ENCODE measurements around the gene ASPN. TPM values are rescaled to one million over a fixed set of nuclear protein-coding genes. Genes with fewer than 3 reads are reported as not detected.

ASPN gene
- total RNA-seq, 4 donors from 2014 or later = 29.5 to 160 (median 73.0) TPM

DNA sequence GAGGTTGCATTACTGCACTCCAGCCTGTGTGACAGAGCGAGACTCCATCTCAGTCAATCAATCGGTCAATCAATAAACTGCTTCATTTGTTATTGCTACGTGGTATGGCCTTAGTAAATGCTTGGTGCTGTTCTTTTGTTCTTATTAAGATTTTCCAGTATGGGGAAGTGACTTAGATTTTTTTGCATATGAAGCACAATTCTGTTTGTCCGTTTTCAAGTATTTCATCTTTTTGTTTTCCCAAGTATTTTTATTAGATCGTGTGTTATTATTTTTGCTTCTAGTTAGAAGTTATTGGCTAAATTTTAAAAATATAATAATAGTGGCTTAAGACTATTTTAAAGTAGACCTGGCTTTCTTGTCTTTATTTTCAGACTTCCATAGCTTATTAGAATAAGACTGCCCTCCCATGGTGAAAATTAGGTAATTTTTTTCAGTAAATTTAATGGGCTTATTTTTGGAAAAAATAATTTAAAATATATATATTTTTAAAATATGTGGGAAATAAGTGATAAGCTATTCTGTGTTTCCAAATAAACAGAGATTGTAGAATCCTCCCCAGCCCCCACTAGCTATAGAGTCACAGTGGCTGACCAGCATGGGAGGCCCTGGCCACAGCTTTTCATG lies 43.3 kb downstream of the ASPN start:
- Histone ChIP-seq H3K4me3 (no peak overlapping the region), H3K27ac (peak overlapping the region in 1 of 2 donors; percentile 29), H3K36me3 (no peaks in the 10 kb centered on the region), H3K9me3 (no peaks in the 10 kb centered on the region), H3K4me1 (no peaks in the 10 kb centered on the region), H3K27me3 (no peaks in the 10 kb centered on the region)
- DNase-seq = no peak
- intact Hi-C loops (cut with DNase I; ENCODE audit: low total_unique reads) = no loop called here
- TF ChIP-seq POLR2A (IDR thresholded peaks at IDR 0.05) = no peak
- TF ChIP-seq, protein P1, sequence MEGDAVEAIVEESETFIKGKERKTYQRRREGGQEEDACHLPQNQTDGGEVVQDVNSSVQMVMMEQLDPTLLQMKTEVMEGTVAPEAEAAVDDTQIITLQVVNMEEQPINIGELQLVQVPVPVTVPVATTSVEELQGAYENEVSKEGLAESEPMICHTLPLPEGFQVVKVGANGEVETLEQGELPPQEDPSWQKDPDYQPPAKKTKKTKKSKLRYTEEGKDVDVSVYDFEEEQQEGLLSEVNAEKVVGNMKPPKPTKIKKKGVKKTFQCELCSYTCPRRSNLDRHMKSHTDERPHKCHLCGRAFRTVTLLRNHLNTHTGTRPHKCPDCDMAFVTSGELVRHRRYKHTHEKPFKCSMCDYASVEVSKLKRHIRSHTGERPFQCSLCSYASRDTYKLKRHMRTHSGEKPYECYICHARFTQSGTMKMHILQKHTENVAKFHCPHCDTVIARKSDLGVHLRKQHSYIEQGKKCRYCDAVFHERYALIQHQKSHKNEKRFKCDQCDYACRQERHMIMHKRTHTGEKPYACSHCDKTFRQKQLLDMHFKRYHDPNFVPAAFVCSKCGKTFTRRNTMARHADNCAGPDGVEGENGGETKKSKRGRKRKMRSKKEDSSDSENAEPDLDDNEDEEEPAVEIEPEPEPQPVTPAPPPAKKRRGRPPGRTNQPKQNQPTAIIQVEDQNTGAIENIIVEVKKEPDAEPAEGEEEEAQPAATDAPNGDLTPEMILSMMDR (IDR thresholded peaks at IDR 0.05) = peak; percentile 24 to 51 (median 40)

DNA sequence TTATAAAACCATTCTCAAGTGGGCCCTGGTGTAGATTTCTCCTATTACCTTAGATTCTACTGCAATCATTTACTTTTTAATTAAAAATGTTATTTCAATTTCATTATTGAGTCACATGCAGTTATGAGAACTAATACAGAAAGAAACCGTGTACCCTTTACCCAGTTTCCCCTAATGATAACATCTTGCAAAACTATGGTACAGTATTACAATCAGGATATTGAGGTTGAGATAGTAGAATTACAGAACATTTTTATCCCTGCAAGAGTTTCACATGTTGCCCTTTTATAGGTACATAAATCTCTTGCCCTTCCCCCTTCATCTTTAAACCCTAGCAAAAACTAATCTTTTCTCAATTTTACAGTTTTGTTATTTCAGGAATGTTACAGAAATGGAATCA lies 47.0 kb downstream of the ASPN start:
- intact Hi-C loops (cut with DNase I; ENCODE audit: low total_unique reads) = no loop called here
- H3K4me3 ChIP-seq = no peak overlapping the region
- no peak for DNase-seq
- no peak for TF ChIP-seq POLR2A (IDR thresholded peaks at IDR 0.05)
- TF ChIP-seq, protein P1 (IDR thresholded peaks at IDR 0.05) = no peak
- H3K36me3 ChIP-seq = no peaks in the 10 kb centered on the region
- peak overlapping the region in 1 of 2 donors; percentile 46 for H3K27ac ChIP-seq
- no peaks in the 10 kb centered on the region for H3K9me3 ChIP-seq
- H3K27me3 ChIP-seq = no peaks in the 10 kb centered on the region
- no peaks in the 10 kb centered on the region for H3K4me1 ChIP-seq

DNA sequence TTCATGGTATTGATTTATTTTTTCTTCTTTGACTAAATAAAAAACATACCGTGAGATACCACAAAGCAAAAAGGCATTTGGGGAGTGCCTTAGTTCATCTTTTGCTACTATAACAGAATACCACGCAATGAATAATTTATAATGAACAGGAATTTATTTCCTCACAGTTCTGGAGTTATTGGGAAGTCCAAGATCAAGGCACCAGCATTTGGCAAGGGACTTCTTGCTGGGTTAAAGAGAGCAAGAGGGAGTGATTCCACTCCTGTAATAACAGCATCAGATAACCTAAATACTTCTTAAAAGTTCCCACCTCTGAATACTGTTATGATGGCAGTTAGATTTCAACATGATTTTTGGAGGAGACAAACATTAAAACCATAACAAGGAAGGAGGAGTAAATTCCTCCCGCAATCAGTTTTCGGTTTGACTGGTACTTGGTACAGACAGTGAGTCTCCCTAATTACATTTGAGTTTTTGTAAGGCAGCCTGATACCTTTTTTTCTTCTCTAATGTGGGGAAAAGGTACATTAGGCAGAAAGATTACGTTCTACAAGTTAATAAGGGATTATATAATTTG lies 49.2 kb downstream of the ASPN start:
- no peaks in the 10 kb centered on the region for H3K27me3 ChIP-seq
- TF ChIP-seq POLR2A (IDR thresholded peaks at IDR 0.05) = no peak
- TF ChIP-seq, protein P1 (IDR thresholded peaks at IDR 0.05) = no peak
- peak overlapping the region; percentile 70 to 84 for H3K27ac ChIP-seq
- H3K4me1 ChIP-seq = no peaks in the 10 kb centered on the region
- no peak overlapping the region for H3K4me3 ChIP-seq
- intact Hi-C loops (cut with DNase I; ENCODE audit: low total_unique reads) = no loop called here
- no peaks in the 10 kb centered on the region for H3K9me3 ChIP-seq
- DNase-seq = no peak
- no peaks in the 10 kb centered on the region for H3K36me3 ChIP-seq

DNA sequence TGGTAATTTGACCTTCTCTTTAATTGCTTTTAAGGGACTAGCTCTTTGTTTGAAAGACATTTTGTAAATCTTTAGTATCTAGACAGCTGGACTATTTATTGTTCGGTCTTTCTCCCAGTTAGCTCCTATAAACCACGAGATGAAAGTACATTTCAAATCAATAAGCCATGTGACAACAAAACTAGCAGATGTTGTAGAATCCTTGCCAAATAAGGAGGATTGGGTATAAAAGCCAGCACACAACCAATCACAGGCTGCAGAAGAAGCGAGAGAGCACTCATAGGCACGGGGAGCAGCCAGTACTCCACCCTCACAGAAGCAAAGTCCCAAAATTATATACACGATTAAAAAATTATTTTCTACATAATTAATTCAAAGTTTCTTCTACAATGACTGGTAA lies 50.0 kb downstream of the ASPN start:
- H3K9me3 ChIP-seq = no peaks in the 10 kb centered on the region
- DNase-seq = no peak
- no peak overlapping the region for H3K4me3 ChIP-seq
- no peak for TF ChIP-seq POLR2A (IDR thresholded peaks at IDR 0.05)
- TF ChIP-seq, protein P1 (IDR thresholded peaks at IDR 0.05) = no peak
- intact Hi-C loops (cut with DNase I; ENCODE audit: low total_unique reads) = no loop called here
- H3K36me3 ChIP-seq = no peaks in the 10 kb centered on the region
- H3K27me3 ChIP-seq = no peaks in the 10 kb centered on the region
- peak overlapping the region; percentile 70 to 84 for H3K27ac ChIP-seq
- H3K4me1 ChIP-seq = no peaks in the 10 kb centered on the region

DNA sequence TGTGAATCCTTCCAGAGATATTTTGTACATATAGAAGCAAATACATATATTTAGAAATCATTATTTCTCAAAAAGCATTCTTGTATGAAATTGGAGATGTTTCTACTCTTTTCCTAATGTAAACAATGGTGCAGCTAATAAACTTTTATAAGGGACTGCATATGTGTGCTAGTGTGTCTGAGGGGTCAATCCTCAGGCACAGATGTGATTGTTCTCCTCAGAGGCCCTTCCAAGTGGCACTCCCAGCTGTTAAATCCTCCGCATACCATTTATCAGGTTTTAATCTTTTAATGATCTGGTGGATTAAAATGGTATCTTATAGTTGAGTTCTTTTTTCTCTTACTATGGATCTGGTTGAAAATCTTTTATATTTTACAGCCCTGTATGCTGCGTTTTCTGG lies 52.5 kb downstream of the ASPN start:
- Histone ChIP-seq H3K27ac (no peak overlapping the region), H3K27me3 (no peaks in the 10 kb centered on the region), H3K4me3 (no peak overlapping the region), H3K4me1 (peaks cover 0 to 9% of the 10 kb centered on the region in 2 donors), H3K9me3 (no peaks in the 10 kb centered on the region), H3K36me3 (no peaks in the 10 kb centered on the region)
- intact Hi-C loops (cut with DNase I; ENCODE audit: low total_unique reads) = no loop called here
- TF ChIP-seq, protein P1 (IDR thresholded peaks at IDR 0.05) = no peak
- TF ChIP-seq POLR2A (IDR thresholded peaks at IDR 0.05) = no peak
- no peak for DNase-seq

Data from uterus (tissue), 4 donors.